Amniotic stem cell (primary cell): ENCODE data around the gene SYNDIG1L.
"Not testable (repeated sequence)": the region's sequence is repeated elsewhere in the genome, so short reads cannot be mapped to it uniquely, and the experiment has no call there.

Experiments
- DNase-seq: peaks from one replicate; lab custom pipeline; 2025; lab: John Stamatoyannopoulos, UW

SYNDIG1L gene

DNA sequence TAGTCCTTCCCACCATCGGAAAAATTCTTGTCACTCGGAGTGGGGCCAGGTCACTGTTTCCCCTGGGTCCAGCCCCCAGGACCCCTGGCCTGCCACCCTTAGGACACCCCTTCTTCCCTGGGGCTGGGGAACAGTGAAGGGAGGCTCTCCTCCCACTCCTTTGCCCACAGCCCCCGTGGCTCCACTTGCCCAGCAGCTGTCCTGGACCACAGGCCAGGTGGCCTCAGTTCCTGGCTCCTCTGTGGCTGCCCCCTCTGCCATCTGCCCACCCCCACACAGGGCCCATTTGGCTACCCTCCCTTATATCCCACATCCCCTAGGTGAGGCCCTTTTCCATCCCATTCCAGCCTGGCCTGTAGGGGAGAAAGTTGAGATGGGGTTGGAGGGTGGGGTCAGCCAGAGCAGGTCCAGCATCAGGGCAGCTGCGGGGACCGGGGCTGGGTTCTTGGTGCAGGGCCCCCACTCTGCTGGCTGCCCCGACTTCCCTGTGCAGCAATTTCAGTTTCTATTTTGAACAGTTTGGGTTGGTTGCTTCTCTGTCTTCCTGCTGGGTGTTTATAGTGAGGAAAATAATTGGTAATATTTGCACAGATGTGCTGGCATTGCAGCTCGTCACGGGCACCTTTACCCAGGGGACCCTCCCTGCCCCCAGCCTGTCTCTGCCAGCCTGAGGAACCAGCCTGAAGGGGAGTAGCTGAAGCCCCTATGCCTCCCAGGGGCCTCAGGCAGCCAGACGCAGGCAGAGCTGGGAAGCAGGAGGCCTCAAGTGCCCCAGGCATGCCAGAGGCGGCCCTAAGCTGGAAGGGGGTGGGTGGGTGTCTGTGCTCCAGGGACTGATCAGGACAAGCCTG, 23.4 kb downstream of the SYNDIG1L start:
- DNase-seq, result no peak

DNA sequence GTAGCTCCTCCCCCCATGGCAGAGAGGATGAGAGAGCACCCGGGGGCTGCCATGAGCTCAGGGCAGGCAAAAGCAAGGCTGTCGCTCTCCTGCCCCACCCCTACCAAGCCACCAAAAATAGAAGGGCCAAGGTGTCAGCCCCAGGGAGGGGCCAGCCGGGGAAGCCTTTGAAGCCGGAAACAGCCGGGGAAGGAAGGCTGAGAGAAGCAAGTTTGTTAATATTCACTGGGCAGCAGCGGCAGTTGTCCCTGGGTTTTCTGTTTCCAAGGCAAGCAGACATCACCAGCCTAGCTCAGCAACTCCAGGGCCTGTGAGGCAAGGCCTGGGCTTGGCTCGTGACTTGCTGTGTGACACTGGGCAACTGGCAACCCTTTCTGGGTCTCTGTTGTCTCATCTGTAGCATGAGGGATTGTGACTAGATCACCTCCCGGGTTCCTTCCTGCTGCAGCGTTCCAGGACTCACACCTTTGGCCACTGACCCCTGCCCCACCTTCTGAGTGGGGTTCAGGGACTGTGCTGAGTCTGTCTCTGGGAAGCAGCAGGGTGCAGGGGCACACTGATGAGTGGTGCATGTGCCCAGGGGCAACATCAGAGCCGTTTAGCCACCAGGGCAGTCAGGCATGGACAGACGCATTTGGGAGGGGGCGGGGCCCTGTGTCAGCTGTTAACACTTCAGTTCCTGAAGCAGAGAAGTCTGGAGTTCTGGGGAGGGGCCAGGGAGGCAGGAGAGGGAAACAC, 24.3 kb downstream of the SYNDIG1L start:
- no peak for DNase-seq

DNA sequence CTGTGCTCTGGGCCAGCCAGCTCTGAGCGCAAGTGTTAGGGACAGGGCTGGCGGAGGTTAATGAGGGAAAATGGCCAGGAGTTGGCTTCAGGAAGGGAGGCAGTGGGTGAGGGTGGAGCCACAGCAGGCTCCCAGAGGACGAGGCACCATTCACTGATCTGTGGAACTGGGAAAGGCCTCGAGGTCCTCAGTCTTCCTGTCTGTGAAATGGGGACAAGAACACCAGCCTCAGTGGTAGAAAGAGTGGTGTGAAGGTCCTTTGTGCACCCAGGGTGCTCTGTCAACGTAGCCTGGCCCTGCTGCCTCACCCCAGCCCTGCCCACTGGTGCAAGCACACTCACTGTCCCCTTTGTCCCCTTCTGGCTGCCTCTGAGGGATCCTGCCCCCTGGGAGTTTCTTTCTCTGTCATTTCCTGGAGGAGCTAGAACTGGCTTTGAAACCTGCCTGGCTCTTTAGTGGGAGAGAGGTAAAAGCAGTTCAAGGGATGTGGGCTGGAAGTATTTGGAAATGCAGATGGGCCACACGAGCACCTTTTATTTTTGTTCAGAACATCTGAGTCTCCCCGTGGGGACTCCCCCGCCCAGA, 25.0 kb downstream of the SYNDIG1L start:
- DNase-seq, result no peak

GRCh38 chr14:74400031-74400685, 25.9 kb downstream of the SYNDIG1L start:
- no peak for DNase-seq

DNA sequence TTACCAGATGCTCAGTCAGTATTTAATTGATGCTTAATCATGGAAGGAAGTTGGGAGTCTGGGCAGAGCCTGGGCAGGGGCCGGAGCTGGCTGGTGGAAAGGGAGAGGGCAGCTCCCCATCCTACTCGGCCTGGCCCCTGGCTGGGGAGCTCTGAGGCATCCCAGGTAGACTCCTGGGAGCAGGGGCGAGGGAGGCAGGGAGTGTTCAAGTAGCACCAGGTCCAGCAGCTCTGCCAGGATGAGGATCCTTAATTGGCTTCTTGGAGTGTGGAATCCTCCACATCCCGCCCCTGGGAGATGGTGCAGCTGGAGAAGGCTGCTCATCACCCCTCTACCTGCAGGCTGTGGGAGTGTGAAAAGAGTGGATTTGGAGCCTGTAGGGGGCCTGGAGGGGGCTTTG, 30.9 kb downstream of the SYNDIG1L start:
- DNase-seq, result no peak

GRCh38 chr14:74394549-74394948, 31.5 kb downstream of the SYNDIG1L start:
- DNase-seq, result no peak

DNA sequence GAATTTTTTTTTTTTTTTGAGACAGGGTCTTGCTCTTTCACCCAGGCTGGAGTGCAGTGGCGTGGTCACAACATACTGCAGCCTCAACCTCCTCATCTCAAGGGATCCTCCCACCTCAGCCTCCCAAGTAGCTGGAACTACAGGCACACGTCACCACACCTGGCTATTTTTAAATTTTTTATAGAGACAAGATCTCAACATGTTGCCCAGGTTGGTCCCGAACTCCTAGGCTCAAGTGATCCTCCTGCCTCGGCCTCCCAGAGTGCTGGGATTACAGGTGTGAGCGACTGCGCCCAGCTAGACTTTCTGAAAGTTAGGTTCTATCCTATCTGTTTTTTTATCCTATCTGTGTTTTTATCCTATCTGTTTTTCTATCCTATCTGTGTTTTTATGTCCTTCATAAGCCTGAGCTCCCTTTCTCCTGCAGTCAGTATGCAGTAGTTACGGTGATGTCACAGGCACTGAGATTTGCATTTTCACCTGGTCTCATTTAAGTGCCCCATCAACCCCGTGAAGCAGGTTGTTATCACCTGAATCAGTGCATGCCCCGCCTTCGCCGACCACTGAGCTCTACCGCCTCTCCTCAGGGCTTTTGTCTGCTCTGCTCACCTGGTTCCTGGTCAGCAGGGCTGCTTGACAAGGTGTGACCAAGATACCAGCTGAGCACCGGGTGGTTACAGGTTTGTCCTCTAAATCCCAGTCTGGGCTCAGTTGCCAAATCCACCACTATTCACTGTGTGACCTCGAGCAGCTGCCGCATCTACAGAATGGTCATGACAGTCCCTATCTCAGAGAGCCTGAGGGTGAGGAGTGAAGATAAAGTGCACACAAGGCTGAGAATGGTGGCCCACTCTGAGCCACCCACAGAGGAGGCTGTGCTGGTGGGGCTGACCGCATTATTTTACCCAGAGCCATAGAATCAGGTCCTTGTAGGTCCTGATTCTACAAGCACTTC, 33.1 kb downstream of the SYNDIG1L start:
- no peak for DNase-seq

GRCh38 chr14:74391479-74391878, 34.5 kb downstream of the SYNDIG1L start:
- DNase-seq, result no peak

- not testable (repeated sequence) for DNase-seq
Measured at GRCh38 chr14:74390505-74390904, 35.5 kb downstream of the SYNDIG1L start.

GRCh38 chr14:74389980-74390379, 36.0 kb downstream of the SYNDIG1L start:
- DNase-seq, result no peak

DNA sequence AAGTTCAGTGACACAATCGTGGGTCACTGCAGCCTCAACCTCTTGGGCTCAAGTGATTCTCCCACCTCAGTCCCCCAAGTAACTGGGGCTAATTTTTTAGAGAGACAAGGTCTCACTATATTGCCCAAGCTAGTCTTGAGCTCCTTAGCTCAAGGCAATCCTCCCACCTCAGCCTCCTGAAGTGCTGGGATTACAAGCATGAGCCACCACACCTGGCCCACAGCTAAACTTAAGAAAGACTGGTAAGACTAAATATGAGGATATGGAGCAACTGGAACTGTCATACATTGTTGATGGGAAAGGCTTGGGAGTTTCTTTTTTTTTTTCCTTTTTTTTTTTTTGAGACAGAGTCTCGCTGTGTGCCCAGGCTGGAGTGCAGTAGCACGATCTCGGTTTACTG, 43.8 kb downstream of the SYNDIG1L start:
- no peak for DNase-seq

DNA sequence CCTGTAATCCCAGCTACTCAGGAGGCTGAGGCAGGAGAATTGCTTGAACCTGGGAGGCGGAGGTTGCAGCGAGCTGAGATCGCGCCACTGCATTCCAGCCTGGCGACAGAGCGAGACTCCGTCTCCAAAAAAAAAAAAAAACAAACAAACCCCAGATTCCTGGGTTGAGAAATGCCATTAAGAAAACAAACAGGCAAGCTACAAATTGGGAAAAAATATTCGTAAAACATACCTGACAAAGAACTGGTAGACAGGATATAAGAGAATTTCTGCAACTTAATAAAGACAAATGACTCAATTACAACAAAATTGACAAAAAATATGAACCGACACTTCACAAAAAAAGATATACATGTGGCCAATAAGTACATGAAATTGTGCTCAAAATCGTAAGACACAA, 44.4 kb downstream of the SYNDIG1L start:
- not testable (repeated sequence) for DNase-seq

GRCh38 chr14:74380845-74381244, 45.2 kb downstream of the SYNDIG1L start:
- DNase-seq, result no peak

- no peak for DNase-seq
Measured at GRCh38 chr14:74380172-74380571, 45.8 kb downstream of the SYNDIG1L start.

GRCh38 chr14:74377976-74378690, 47.9 kb downstream of the SYNDIG1L start:
- no peak for DNase-seq

DNA sequence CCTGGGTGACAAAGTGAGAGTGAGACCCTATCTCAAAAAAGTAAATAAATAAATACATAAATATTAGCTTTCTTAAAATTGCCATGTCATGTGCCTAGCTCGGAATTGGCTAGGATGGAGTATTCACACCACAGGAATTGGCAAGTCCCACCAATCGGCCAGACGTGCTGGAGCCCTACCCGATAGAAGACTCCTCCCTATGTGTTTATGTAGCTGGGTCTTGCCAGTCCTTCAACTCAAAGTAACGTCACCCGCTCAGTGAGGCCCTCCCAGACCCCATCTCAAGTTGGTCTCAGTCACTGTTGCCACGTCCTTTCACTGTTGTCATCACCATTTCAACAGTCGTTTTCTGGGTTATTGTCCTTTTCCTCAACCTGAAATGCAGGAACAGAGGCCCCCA, 57.6 kb downstream of the SYNDIG1L start:
- DNase-seq, result no peak

DNA sequence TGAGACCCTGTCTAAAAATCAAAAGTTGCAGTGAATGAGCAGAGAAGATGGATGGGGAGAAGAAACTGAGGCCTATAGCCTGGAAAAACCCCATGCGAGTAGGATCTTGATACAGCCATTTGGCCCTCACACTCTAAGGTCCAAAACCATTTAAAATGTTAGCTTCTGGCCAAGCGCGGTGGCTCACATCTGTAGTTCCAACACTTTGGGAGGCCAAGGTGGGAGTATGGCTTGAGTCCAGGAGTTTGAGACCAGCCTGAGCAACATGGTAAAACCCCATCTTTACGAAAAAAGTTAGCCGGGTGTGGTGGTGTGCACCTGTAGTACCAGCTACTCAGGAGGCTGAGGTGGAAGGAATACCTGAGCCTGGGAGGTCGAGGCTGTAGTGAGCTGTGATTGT, 58.0 kb downstream of the SYNDIG1L start:
- DNase-seq, result no peak

DNA sequence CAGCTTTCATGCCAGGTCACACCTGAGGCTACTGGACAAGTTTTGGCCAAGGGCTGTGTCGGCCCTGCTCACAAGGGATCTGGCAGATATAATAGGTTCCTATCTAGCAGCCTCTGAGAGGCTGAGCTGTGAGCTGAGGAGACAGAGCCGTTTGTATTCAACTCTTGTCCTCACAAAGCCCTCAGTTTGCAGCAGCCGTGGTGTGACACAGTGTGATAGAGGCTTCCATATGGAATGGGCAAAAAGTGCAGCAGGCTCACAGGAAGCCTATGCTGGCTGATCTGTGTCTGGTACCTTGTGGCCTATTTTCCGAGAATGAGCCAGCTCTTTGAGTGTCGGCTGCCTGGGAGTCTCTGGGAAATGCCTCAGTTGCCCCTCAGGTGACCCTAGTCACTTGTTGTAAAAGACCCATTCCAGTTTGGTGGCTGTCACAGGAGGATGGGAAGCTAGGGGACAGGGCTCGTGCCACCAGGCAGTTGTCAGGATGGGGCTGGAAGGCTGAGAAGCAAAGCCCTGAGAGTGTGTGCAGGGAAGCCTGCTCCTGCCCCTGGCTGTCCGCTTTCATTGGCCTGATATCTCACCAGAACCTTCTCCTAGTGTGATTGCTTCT, 61.6 kb downstream of the SYNDIG1L start:
- DNase-seq, result no peak

DNA sequence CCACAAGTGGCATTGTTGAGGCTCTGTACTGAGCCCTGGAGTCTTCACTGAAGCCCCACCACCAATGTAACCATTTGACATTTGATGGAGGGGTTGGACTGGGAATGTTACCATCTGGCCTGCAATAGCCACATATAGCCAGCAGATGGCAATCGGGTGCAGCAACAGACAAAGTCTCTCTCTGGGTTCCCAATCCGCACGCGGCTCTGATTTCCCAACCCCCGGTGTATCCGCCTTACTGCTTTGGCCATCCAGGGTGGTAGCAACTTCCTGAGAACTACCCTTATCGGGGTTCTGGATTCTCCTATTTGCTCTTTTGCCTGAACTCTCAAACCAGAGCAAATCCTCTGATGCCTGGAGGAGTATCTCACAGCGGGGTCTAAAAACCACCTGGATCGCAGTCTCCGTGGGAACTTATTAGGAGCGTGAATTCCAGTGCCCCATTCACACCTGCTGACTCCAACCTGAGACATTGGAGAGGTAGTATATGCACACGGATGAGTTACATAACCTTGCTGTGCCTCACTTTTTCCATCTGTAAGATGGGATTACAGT, 63.6 kb downstream of the SYNDIG1L start:
- DNase-seq, result peak; percentile 46

DNA sequence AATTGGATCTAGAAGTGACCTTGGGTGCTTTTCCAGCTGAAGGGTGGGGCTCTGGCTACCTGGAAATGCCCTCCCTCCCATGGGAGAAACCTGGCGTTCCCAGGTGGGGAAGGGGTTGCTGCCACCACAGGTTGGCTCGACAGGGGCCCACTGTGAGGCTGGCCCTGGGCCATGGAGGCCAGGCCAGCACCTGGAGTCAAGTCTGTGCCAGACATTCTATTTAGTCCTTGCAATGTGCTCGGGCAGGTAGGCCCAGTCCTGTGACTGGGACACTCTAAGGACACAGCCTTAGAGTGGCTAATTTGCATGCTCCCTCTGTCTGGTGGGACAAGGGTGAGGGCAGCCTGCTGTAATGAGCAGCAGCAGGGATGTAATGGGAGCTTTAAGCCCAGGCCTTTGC, 65.8 kb downstream of the SYNDIG1L start:
- DNase-seq, result no peak
